H1 (cell line): ENCODE measurements around the gene PRDM15. TPM values are rescaled to one million over a fixed set of nuclear protein-coding genes. Genes with fewer than 3 reads are reported as not detected.

Experiments used
- KDM4A ChIP-seq: IDR thresholded peaks from one replicate; pipeline ENCODE4 v1.7.1; 2012; ENCODE audit warnings: low read depth, mild to moderate bottlenecking, moderate library complexity, low read length, inconsistent platforms; ENCODE audit not compliant: severe bottlenecking
- SAP30 ChIP-seq: fragments of 300-600 bp; sonication (generic); IDR thresholded peaks from 2 replicates; pipeline ENCODE4 v1.7.1; 2012; ENCODE audit warnings: low read length, moderate library complexity, mild to moderate bottlenecking, inconsistent platforms; ENCODE audit not compliant: insufficient read depth, insufficient replicate concordance
- TCF12 ChIP-seq: IDR thresholded peaks from 2 replicates; pipeline ENCODE4 v1.6.1; 2011; ENCODE audit warnings: low read depth, mild to moderate bottlenecking, low read length
- polyA plus RNA-seq, 7 experiments: library from polyadenylated mRNA; depleted of rRNA in 3 of 7; stranded (reverse) in 5 of 7; unstranded in 2 of 7; fragments of >200 nt in 5 of 7; fragments of 200-250 nt in 2 of 7; gene quantifications; 1 replicate in 5 of 7; 2 replicates in 1 of 7; 4 replicates in 1 of 7; pipeline versions ENCODE4 v1.2.1 to v1.2.3, GENCODE V29; 2011 to 2013; ENCODE audit warnings: missing spikeins in 2 of 7, mixed read lengths in 2 of 7
- total RNA-seq: library from RNA; stranded (reverse); fragmentation: NEBNext Ultra II Directional; extraction: Animal tissue kit (Norgen Biotek cat#: 25700); gene quantifications from 2 replicates; pipeline ENCODE4 v1.2.1, GENCODE V29; 2021

PRDM15 gene
- total and polyA plus RNA-seq, 2 of the 8 experiments (the other 6 are each of a cell fraction or from before 2014, with no cell fraction given): 9.7 to 10.5 TPM

DNA sequence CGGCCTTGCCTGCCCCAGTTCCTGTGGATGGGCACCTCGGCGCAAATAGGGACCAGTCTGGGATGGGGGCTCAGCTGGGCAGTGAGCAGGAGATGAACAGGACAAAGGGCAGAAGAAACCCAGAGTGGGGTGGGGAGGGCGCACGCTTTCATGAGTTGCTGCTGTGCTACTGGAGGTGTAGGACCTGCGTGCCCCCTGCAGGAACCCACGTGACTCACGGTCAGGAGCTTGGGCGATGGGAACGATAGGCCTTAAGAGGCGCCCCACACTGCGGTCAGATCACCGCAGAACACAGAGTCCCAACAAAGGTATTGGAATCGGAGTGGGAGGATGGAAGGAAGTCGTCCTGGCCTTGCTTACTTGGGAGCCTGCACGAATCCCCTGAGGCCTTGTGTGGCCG, 17.2 kb downstream of the PRDM15 start (continued):
- no peak for TF ChIP-seq SAP30
- TF ChIP-seq KDM4A: no peak
- no peak for TF ChIP-seq TCF12
